T-helper 2 cell treated with Interferon-gamma antibody and Interleukin-4, amounts not matched to agents 5 μg/mL and 100 μg/mL, for 36 hours (primary cell): ENCODE measurements around the gene ATRNL1.
"Not testable (repeated sequence)": the region's sequence is repeated elsewhere in the genome, so short reads cannot be mapped to it uniquely, and the experiment has no call there.

Experiments
- DNase-seq: peaks from one replicate; pipeline ENCODE4 v3.0.0; 2021; ENCODE audit warnings: low spot score
- H3K27ac Mint-ChIP-seq: one replicate; pipeline ENCODE4 v1.8.0; 2021; ENCODE audit warnings: mild to moderate bottlenecking, mixed read lengths
- H3K27me3 Mint-ChIP-seq: one replicate; pipeline ENCODE4 v1.8.0; 2021; ENCODE audit warnings: low read depth, mixed read lengths
- H3K36me3 Mint-ChIP-seq: one replicate; pipeline ENCODE4 v1.8.0; 2021; ENCODE audit warnings: low read depth, mixed read lengths
- H3K4me1 Mint-ChIP-seq: one replicate; pipeline ENCODE4 v1.8.0; 2021; ENCODE audit warnings: low read depth, mixed read lengths
- H3K4me3 Mint-ChIP-seq: one replicate; pipeline ENCODE4 v1.8.0; 2022; ENCODE audit warnings: mild to moderate bottlenecking, moderate library complexity, mixed read lengths
- H3K9me3 Mint-ChIP-seq: one replicate; pipeline ENCODE4 v1.8.0; 2021; ENCODE audit warnings: mixed read lengths

The ATRNL1 gene

GRCh38 chr10:115335366-115335765, 242.2 kb downstream of the ATRNL1 start:
- H3K27me3 Mint-ChIP-seq: no peaks in the 10 kb centered on the region
- H3K9me3 Mint-ChIP-seq: no peaks in the 10 kb centered on the region
- no peak overlapping the region for H3K27ac Mint-ChIP-seq
- no peak for DNase-seq
- no peaks in the 10 kb centered on the region for H3K36me3 Mint-ChIP-seq
- no peak overlapping the region for H3K4me3 Mint-ChIP-seq
- no peaks in the 10 kb centered on the region for H3K4me1 Mint-ChIP-seq

- no peak overlapping the region for H3K4me3 Mint-ChIP-seq
Measured at GRCh38 chr10:115355162-115355760, 262.1 kb downstream of the ATRNL1 start.

GRCh38 chr10:115367920-115368319, 274.8 kb downstream of the ATRNL1 start:
- not testable (repeated sequence) for DNase-seq, H3K27ac Mint-ChIP-seq, H3K4me3 Mint-ChIP-seq, H3K27me3 Mint-ChIP-seq, H3K36me3 Mint-ChIP-seq, H3K4me1 Mint-ChIP-seq
- peaks cover 11% of the 10 kb centered on the region for H3K9me3 Mint-ChIP-seq

More at GRCh38 chr10:115355162-115355760, 262.1 kb downstream of the ATRNL1 start:
- Mint-ChIP-seq H3K27me3 (no peaks in the 10 kb centered on the region), H3K4me1 (no peaks in the 10 kb centered on the region), H3K27ac (no peak overlapping the region), H3K9me3 (no peaks in the 10 kb centered on the region), H3K36me3 (no peaks in the 10 kb centered on the region)
- DNase-seq: no peak

- no peaks in the 10 kb centered on the region for H3K27me3 Mint-ChIP-seq
- H3K4me1 Mint-ChIP-seq: no peaks in the 10 kb centered on the region
Measured at GRCh38 chr10:115379064-115379463, 285.9 kb downstream of the ATRNL1 start.

GRCh38 chr10:115384665-115385064, 291.5 kb downstream of the ATRNL1 start:
- no peak for DNase-seq
- no peaks in the 10 kb centered on the region for H3K4me1 Mint-ChIP-seq
- H3K36me3 Mint-ChIP-seq: no peaks in the 10 kb centered on the region
- no peak overlapping the region for H3K4me3 Mint-ChIP-seq
- H3K27me3 Mint-ChIP-seq: no peaks in the 10 kb centered on the region
- H3K9me3 Mint-ChIP-seq: no peaks in the 10 kb centered on the region
- no peak overlapping the region for H3K27ac Mint-ChIP-seq

More at GRCh38 chr10:115379064-115379463, 285.9 kb downstream of the ATRNL1 start:
- H3K36me3 Mint-ChIP-seq: no peaks in the 10 kb centered on the region
- no peak overlapping the region for H3K4me3 Mint-ChIP-seq
- DNase-seq: no peak
- H3K9me3 Mint-ChIP-seq: no peaks in the 10 kb centered on the region
- H3K27ac Mint-ChIP-seq: no peak overlapping the region

- H3K4me1 Mint-ChIP-seq: no peaks in the 10 kb centered on the region
- no peaks in the 10 kb centered on the region for H3K9me3 Mint-ChIP-seq
- no peak overlapping the region for H3K27ac Mint-ChIP-seq
- no peak for DNase-seq
- no peaks in the 10 kb centered on the region for H3K27me3 Mint-ChIP-seq
- H3K4me3 Mint-ChIP-seq: no peak overlapping the region
- H3K36me3 Mint-ChIP-seq: no peaks in the 10 kb centered on the region
Measured at GRCh38 chr10:115390607-115391006, 297.4 kb downstream of the ATRNL1 start.

- Mint-ChIP-seq H3K4me3 (no peak overlapping the region), H3K4me1 (no peaks in the 10 kb centered on the region), H3K36me3 (no peaks in the 10 kb centered on the region)
Measured at GRCh38 chr10:115398026-115398425, 304.9 kb downstream of the ATRNL1 start.

GRCh38 chr10:115402699-115403098, 309.5 kb downstream of the ATRNL1 start:
- H3K27ac Mint-ChIP-seq: no peak overlapping the region
- H3K36me3 Mint-ChIP-seq: no peaks in the 10 kb centered on the region
- no peaks in the 10 kb centered on the region for H3K4me1 Mint-ChIP-seq
- no peaks in the 10 kb centered on the region for H3K27me3 Mint-ChIP-seq
- peaks cover 13% of the 10 kb centered on the region for H3K9me3 Mint-ChIP-seq
- no peak overlapping the region for H3K4me3 Mint-ChIP-seq
- DNase-seq: no peak

More at GRCh38 chr10:115398026-115398425, 304.9 kb downstream of the ATRNL1 start:
- DNase-seq: no peak
- Mint-ChIP-seq H3K27ac (no peak overlapping the region), H3K27me3 (no peaks in the 10 kb centered on the region), H3K9me3 (no peaks in the 10 kb centered on the region)

GRCh38 chr10:115405838-115406237, 312.7 kb downstream of the ATRNL1 start:
- H3K27ac Mint-ChIP-seq, DNase-seq, H3K4me1 Mint-ChIP-seq, H3K27me3 Mint-ChIP-seq, H3K36me3 Mint-ChIP-seq, H3K4me3 Mint-ChIP-seq: not testable (repeated sequence)
- peaks cover 29% of the 10 kb centered on the region for H3K9me3 Mint-ChIP-seq

GRCh38 chr10:115409347-115409746, 316.2 kb downstream of the ATRNL1 start:
- Mint-ChIP-seq H3K27me3 (no peaks in the 10 kb centered on the region), H3K4me1 (no peaks in the 10 kb centered on the region), H3K4me3 (no peak overlapping the region), H3K36me3 (no peaks in the 10 kb centered on the region), H3K27ac (no peak overlapping the region), H3K9me3 (peaks cover 29% of the 10 kb centered on the region)
- no peak for DNase-seq

- Mint-ChIP-seq H3K27me3 (no peaks in the 10 kb centered on the region), H3K4me3 (no peak overlapping the region), H3K36me3 (no peaks in the 10 kb centered on the region), H3K9me3 (peaks cover 4% of the 10 kb centered on the region), H3K27ac (no peak overlapping the region), H3K4me1 (no peaks in the 10 kb centered on the region)
- no peak for DNase-seq
Measured at GRCh38 chr10:115417585-115418265, 324.6 kb downstream of the ATRNL1 start.

GRCh38 chr10:115422624-115423023, 329.5 kb downstream of the ATRNL1 start:
- Mint-ChIP-seq H3K4me3 (no peak overlapping the region), H3K27me3 (no peaks in the 10 kb centered on the region), H3K27ac (no peak overlapping the region), H3K9me3 (peaks cover 4% of the 10 kb centered on the region), H3K4me1 (no peaks in the 10 kb centered on the region), H3K36me3 (no peaks in the 10 kb centered on the region)
- DNase-seq: no peak

- Mint-ChIP-seq H3K27ac (no peak overlapping the region), H3K9me3 (no peaks in the 10 kb centered on the region), H3K36me3 (no peaks in the 10 kb centered on the region), H3K4me1 (no peaks in the 10 kb centered on the region), H3K4me3 (no peak overlapping the region), H3K27me3 (no peaks in the 10 kb centered on the region)
- DNase-seq: no peak
Measured at GRCh38 chr10:115427611-115428010, 334.4 kb downstream of the ATRNL1 start.

GRCh38 chr10:115432188-115432819, 339.1 kb downstream of the ATRNL1 start:
- Mint-ChIP-seq H3K36me3 (no peaks in the 10 kb centered on the region), H3K27ac (no peak overlapping the region), H3K4me1 (no peaks in the 10 kb centered on the region), H3K27me3 (no peaks in the 10 kb centered on the region), H3K9me3 (no peaks in the 10 kb centered on the region), H3K4me3 (no peak overlapping the region)
- no peak for DNase-seq
